GM12865 (cell line): ENCODE results near the gene GLIPR1L2.

ENCODE experiments used
- DNase-seq: peaks from one replicate; pipeline ENCODE4 v3.0.0; 2010; ENCODE audit warnings: low read depth
- H3K4me3 ChIP-seq: 2 replicates; pipeline ENCODE4 v1.5.1; 2011; ENCODE audit warnings: mild to moderate bottlenecking, low read depth, low read length, control low read depth
- TF ChIP-seq, protein P1 (sequence below): IDR thresholded peaks from 2 replicates; pipeline ENCODE4 v1.5.1; 2011; ENCODE audit warnings: low read length, control low read depth, low read depth, inconsistent platforms; ENCODE audit not compliant: insufficient read depth; ENCODE audit errors: missing control alignments

GLIPR1L2 gene

DNA sequence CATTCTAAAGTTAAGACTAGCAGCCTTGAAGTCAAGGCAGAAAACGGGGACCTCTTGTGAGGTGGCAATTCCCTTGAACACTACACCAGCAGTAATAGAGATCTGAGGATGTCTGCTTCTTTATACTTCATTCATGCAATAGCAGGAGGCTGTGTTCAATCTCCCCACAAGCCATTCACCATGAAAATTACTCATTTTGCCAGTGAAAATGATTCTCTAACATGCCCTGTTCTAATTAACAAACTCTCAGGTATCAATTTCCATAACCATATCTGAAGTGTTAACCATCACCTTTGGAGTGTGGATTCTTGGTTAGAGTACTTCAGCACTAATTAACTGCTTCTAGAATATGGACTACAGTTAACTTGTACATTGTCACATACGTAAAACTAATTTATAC, 86.2 kb downstream of the GLIPR1L2 start:
- no peak for DNase-seq
- TF ChIP-seq, protein P1, sequence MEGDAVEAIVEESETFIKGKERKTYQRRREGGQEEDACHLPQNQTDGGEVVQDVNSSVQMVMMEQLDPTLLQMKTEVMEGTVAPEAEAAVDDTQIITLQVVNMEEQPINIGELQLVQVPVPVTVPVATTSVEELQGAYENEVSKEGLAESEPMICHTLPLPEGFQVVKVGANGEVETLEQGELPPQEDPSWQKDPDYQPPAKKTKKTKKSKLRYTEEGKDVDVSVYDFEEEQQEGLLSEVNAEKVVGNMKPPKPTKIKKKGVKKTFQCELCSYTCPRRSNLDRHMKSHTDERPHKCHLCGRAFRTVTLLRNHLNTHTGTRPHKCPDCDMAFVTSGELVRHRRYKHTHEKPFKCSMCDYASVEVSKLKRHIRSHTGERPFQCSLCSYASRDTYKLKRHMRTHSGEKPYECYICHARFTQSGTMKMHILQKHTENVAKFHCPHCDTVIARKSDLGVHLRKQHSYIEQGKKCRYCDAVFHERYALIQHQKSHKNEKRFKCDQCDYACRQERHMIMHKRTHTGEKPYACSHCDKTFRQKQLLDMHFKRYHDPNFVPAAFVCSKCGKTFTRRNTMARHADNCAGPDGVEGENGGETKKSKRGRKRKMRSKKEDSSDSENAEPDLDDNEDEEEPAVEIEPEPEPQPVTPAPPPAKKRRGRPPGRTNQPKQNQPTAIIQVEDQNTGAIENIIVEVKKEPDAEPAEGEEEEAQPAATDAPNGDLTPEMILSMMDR: no peak
- H3K4me3 ChIP-seq: no peak overlapping the region

DNA sequence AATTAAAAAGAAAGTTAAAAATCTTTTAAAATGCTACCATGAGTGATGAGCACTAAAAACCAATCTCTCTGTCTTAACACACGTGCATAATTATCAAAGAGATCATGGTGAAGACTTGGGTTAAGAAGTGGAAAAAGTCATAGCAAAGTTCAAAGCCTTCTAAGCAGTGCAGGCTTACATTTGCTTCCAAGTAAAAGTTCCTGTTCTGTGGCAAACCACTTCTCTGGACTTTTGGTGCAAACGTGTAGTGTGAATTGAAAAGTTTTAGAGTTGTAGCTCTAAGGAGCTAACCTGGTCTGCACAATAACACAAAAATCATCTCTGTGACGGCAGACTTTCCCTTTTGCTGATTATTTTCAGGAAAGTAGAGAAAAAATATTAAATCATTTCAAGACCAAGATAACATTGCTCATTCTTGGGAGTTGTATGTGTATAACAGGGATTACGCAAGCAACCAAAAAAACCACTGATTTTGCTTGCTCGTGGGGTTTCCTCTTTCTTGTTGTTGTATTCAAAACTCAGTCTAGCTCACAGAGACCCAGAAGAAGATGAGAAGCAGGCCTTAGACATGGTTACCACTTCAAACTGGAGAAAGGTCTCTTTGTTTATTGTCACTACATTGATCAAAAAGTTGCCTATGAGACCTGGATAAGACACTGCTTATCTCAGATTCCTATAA, 87.4 kb downstream of the GLIPR1L2 start:
- TF ChIP-seq, protein P1: no peak
- DNase-seq: peak; percentile 35
- H3K4me3 ChIP-seq: no peak overlapping the region

- H3K4me3 ChIP-seq: peak overlapping the region; percentile 85
- DNase-seq: peak; percentile 60
- TF ChIP-seq, protein P1: no peak
These were observed 89.1 kb downstream of the GLIPR1L2 start for GRCh38 chr12:75479963-75480461.

DNA sequence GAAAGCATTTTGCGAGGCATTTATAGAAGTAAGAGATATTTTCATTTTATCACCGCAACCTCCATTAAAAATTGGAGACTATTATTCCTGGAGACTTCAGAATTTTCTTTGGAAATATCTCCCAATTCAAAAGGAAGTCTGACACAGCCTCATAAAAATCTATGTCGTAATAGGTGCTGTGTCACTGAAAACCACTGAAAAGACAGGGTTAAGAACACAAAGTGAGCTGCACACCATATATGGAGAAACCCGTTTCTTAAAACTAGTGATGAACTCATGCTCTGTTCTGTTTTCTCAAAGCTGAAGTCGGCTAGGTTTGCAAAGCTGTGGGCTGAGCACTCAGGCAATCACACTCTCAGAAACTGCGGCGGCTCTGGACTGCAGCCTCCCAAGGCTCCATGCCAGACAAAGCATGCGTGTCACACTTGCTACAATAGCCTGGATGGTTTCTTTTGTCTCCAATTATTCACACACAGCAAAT, 89.6 kb downstream of the GLIPR1L2 start, which contains the start of gene GLIPR1:
TSS of gene GLIPR1 (plus strand) at position 287 of the 481 bp plus-strand sequence. CDS start at position 413, 126 bp downstream.
- peak; percentile 91 for DNase-seq
- peak within 1 kb of the TSS; percentile 85 for H3K4me3 ChIP-seq
- TF ChIP-seq, protein P1: no peak

DNA sequence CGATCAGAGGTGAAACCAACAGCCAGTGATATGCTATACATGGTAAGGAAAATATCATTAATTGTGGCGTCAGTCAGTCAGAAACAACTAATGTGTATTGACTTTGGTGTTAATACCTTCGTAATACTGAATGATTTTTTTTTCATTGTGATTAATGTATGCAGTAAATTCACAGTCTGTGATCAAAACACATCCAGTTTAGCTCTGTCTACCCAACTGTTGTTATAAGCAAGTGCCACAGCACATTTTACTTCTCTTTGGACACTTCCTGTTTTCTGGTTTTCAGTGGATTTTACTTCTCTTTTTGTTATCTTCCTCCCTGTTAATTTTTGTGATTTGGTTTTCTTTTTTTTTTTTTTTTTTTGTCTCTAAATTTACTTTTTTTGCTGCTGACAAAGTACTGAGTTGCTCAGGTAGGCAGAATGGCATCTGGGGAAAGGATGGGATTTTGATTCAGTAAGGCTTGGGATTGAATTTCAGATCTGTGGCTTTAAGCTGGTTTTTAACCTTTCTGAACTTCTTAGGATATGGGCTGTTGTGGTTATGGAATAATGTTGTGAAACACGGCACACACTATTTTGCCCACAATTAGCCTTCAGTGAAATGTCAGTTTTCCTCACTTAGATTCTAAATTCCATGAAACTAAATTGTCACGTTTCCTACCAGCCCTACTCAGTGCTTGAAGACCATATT, 90.3 kb downstream of the GLIPR1L2 start:
- TF ChIP-seq, protein P1: no peak
- DNase-seq: peak; percentile 33
- H3K4me3 ChIP-seq: peak overlapping the region; percentile 85

- DNase-seq: no peak
- TF ChIP-seq, protein P1: no peak
- H3K4me3 ChIP-seq: peak overlapping the region; percentile 85
These were observed 90.9 kb downstream of the GLIPR1L2 start for GRCh38 chr12:75481774-75482173.
